Thyroid gland (tissue), 4 donors: ENCODE results near the gene IL6R.

ENCODE experiments used
- CTCF ChIP-seq, 6 experiments: fragments of 200-600 bp in 3 of 6; fragments of 450-650 bp in 3 of 6; sonication (generic) in 3 of 6; IDR thresholded peaks; one replicate each; pipeline ENCODE4 v1.5.1; 2016 to 2019; ENCODE audit warnings: antibody characterized with exemption in 6 of 6, mild to moderate bottlenecking in 2 of 6, inconsistent platforms in 1 of 6, moderate library complexity in 1 of 6
- POLR2A ChIP-seq, 2 donors: fragments of 450-650 bp; IDR thresholded peaks; one replicate each; pipeline ENCODE4 v1.6.1; 2017; ENCODE audit warnings: antibody characterized with exemption in 2 of 2, mild to moderate bottlenecking in 2 of 2, moderate library complexity in 1 of 2

DNA sequence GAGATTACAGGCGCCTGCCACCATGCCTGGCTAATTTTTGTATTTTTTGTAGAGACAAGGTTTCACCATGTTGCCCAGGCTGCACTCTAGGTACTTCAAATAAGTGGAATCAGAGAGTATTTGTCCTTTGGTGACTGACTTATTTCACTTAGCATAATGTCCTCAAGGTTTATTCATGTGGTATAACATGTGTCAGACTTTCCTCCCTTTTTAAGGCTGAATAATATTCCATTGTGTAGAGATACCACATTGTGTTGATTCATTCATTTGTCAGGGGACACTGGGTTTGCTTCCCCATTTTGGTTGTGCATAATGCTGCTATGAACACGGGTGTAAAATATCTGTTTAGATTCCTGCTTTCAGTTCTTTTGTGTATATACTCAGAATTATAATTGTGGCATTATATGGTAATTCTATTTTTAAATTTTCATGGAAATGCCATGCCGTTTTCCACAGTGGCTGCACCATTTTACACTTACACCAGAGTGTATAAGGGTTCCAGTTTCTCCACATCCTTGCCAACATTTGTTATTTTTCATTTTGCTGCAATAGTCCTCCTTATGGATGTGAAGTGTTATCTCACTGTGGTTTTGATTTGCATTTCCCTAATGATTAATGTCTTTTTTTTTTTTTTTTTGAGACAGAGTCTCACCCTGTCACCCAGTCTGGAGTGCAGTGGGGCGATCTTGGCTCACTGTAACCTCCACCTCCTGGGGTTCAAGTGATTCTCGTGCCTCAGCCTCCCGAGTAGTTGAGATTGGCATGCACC lies 35.1 kb downstream of the IL6R start:
- no peak for TF ChIP-seq CTCF (IDR thresholded peaks at IDR 0.05)
- TF ChIP-seq POLR2A (IDR thresholded peaks at IDR 0.05): no peak
